Upper lobe of right lung (tissue), 1 donor: ENCODE data around the gene HES7. TPM values are rescaled to one million over a fixed set of nuclear protein-coding genes. Genes with fewer than 3 reads are reported as not detected.

Source experiments
- ATAC-seq: fragments of 200-7000 bp; cut with Tn5 transposase; one replicate; pipeline ENCODE4 v1.9.1; 2020; ENCODE audit warnings: mild to moderate bottlenecking, moderate library complexity
- DNase-seq: peaks from one replicate; pipeline ENCODE4 v3.0.0-alpha.2; 2020
- H3K27ac ChIP-seq: fragments of 200-600 bp; one replicate; pipeline ENCODE4 v1.8.0; 2022
- H3K27me3 ChIP-seq: fragments of 200-600 bp; one replicate; pipeline ENCODE4 v1.8.0; 2022; ENCODE audit warnings: mild to moderate bottlenecking
- H3K36me3 ChIP-seq: fragments of 200-600 bp; one replicate; pipeline ENCODE4 v1.8.0; 2022
- H3K4me1 ChIP-seq: fragments of 200-600 bp; one replicate; pipeline ENCODE4 v1.8.0; 2022
- H3K4me3 ChIP-seq: fragments of 200-600 bp; one replicate; pipeline ENCODE4 v1.8.0; 2022; ENCODE audit warnings: mild to moderate bottlenecking
- H3K9me3 ChIP-seq: fragments of 200-600 bp; one replicate; pipeline ENCODE4 v1.8.0; 2022
- CTCF ChIP-seq: fragments of 200-600 bp; IDR thresholded peaks from one replicate; pipeline ENCODE4 v1.8.0; 2022; ENCODE audit warnings: antibody characterized with exemption
- intact Hi-C: fragments of 100-400 bp; cut with DNase I; formaldehyde crosslinking; loops from one replicate; pipeline ENCODE4 v1.11.0; 2022
- total RNA-seq: library from RNA; stranded (reverse); fragmentation: NEBNext Ultra II Directional; extraction: Animal tissue kit (Norgen Biotek cat#: 25700); gene quantifications from one replicate; pipeline ENCODE4 v1.2.1, GENCODE V29; 2021
- donor health status: DM: no; HTN: yes; CAD: no; lungs with severe emphysema.

Gene HES7
- total RNA-seq, 1 donor from 2014 or later: not detected

- H3K36me3 ChIP-seq: peaks cover 21% of the 10 kb centered on the region
- peak overlapping the region; percentile 98 for H3K27ac ChIP-seq
- ATAC-seq (peak; percentile 70), DNase-seq (peak; percentile 83)
- H3K27me3 ChIP-seq: no peaks in the 10 kb centered on the region
- TF ChIP-seq CTCF: no peak
- peak overlapping the region; percentile 9 for H3K4me3 ChIP-seq
- no peaks in the 10 kb centered on the region for H3K9me3 ChIP-seq
- H3K4me1 ChIP-seq: peaks cover 35% of the 10 kb centered on the region
- intact Hi-C loops: no loop called here
Measured at GRCh38 chr17:8163978-8164814, 40.3 kb upstream of the HES7 start.

- no peak for TF ChIP-seq CTCF
Measured at GRCh38 chr17:8162997-8163977, 39.4 kb upstream of the HES7 start.

GRCh38 chr17:8162233-8162996 lies 38.5 kb upstream of the HES7 start, which contains the start of gene VAMP2:
VAMP2 (minus strand) TSS chr17:8162948; CDS start chr17:8162879, 69 bp downstream.
- Histone ChIP-seq H3K4me1 (peaks cover 46% of the 10 kb centered on the region), H3K4me3 (peak within 1 kb of the TSS; percentile 96), H3K27ac (peak within 1 kb of the TSS; percentile 98), H3K27me3 (no peaks in the 10 kb centered on the region), H3K36me3 (peaks cover 27% of the 10 kb centered on the region), H3K9me3 (no peaks in the 10 kb centered on the region)
- DNase-seq: peak; percentile 93
- ATAC-seq: peak; percentile 78
- intact Hi-C loops: no loop called here
- no peak for TF ChIP-seq CTCF

More at GRCh38 chr17:8162997-8163977, 39.4 kb upstream of the HES7 start:
- no peaks in the 10 kb centered on the region for H3K9me3 ChIP-seq
- DNase-seq: peak; percentile 75
- H3K4me3 ChIP-seq: peak overlapping the region; percentile 96
- peaks cover 40% of the 10 kb centered on the region for H3K4me1 ChIP-seq
- no peaks in the 10 kb centered on the region for H3K27me3 ChIP-seq
- peak overlapping the region; percentile 98 for H3K27ac ChIP-seq
- peak; percentile 31 for ATAC-seq
- intact Hi-C loops: no loop called here
- H3K36me3 ChIP-seq: peaks cover 25% of the 10 kb centered on the region

- Histone ChIP-seq H3K9me3 (no peaks in the 10 kb centered on the region), H3K4me1 (peaks cover 52% of the 10 kb centered on the region), H3K4me3 (peak overlapping the region; percentile 96), H3K27ac (peak overlapping the region; percentile 98), H3K27me3 (no peaks in the 10 kb centered on the region), H3K36me3 (peaks cover 27% of the 10 kb centered on the region)
- intact Hi-C loops: no loop called here
- no peak for TF ChIP-seq CTCF
- ATAC-seq (no peak), DNase-seq (peak; percentile 67)
Measured at GRCh38 chr17:8161289-8162232, 37.7 kb upstream of the HES7 start.
